GM21723 (cell line): Measurements from ENCODE around the gene KIF26B.
"Not testable (repeated sequence)": the region's sequence is repeated elsewhere in the genome, so short reads cannot be mapped to it uniquely, and the experiment has no call there.

Experiments used
- ATAC-seq: cut with Tn5 transposase; IDR thresholded peaks from one replicate; pipeline ENCODE4 v1.9.1; 2021; ENCODE audit warnings: mild to moderate bottlenecking, moderate library complexity; ENCODE audit not compliant: unreplicated experiment

KIF26B gene

GRCh38 chr1:245707941-245708340, 553.2 kb downstream of the KIF26B start:
- ATAC-seq, result no peak

- no peak for ATAC-seq
Measured at GRCh38 chr1:245710961-245711903, 556.4 kb downstream of the KIF26B start.

DNA sequence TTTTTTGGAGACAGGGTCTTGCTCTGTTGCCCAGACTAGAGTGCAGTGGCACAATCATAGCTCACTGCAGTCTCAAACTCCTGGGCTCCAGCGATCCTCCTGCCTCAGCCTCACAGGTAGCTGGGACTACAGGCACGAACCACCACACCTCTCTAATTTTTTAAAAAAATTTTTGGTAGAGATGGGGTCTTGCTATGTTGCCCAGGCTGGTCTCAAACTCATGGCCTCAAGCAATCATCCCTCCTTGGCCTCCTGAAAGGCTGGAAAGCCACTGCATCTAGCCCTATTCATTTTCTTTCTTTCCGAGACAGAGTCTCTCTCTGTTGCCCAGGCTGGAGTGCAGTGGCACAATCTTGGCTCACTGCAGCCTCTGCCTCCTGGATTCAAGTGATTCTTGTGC, 559.2 kb downstream of the KIF26B start:
- not testable (repeated sequence) for ATAC-seq

- no peak for ATAC-seq
Measured at GRCh38 chr1:245715291-245715701, 560.5 kb downstream of the KIF26B start.

DNA sequence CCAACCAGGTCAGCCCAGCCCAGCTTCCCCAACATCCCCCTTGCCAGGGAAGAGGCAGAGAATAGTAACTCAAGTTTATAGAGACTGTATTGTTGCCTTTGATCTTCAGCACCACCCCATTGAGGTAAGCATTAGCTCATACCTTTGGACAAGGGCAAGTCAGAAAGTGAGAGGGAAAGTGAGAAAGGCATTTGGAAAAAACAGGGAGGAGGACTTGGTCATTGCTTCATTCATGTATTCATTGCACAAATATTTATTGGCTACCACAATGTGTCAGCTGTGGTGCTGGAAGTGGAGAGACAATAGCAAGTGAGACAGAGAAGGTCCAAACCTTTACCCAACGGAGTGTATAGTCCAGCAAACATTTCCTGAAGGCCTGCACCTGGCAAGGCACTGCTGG, 561.2 kb downstream of the KIF26B start:
- ATAC-seq, result no peak

- no peak for ATAC-seq
Measured at GRCh38 chr1:245716561-245716960, 561.8 kb downstream of the KIF26B start.

- no peak for ATAC-seq
Measured at GRCh38 chr1:245717611-245718010, 562.8 kb downstream of the KIF26B start.

GRCh38 chr1:245718123-245718522, 563.3 kb downstream of the KIF26B start:
- ATAC-seq, result no peak

GRCh38 chr1:245718951-245719350, 564.2 kb downstream of the KIF26B start:
- ATAC-seq, result no peak

- ATAC-seq, result no peak
Measured at GRCh38 chr1:245721488-245721887, 566.7 kb downstream of the KIF26B start.

DNA sequence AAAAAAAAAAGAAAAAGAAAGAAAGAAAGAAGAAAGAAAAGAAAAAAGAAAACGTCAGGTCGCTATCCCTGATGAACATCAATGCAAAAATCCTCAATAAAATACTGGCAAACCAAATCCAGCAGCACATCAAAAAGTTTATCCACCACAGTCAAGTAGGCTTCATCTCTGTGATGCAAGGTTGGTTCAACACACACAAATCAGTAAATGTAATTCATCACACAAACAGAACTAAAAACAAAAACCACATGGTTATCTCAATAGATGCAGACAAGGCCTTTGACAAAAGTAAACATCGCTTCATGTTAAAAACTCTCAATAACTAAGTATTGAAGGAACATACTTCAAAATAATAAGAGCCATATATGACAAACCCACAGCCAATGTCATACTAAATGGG, 573.2 kb downstream of the KIF26B start:
- ATAC-seq, result not testable (repeated sequence)

DNA sequence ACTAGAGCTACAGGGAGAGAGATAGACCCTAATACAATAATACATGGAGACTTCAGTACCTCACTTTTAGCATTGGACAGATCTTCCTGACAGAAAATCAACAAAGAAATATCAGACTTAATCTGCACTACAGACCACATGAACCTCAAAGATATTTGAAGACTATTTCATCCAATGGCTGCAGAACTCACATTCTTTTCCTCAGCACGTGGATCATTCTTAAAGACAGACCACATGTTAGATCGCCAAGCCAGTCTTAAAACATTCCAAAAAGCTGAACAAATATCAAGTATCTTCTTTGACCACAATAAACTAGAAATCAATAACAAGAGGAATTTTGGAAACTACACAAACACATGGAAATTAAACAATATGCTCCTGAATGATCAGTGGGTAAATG, 576.0 kb downstream of the KIF26B start:
- ATAC-seq, result no peak

DNA sequence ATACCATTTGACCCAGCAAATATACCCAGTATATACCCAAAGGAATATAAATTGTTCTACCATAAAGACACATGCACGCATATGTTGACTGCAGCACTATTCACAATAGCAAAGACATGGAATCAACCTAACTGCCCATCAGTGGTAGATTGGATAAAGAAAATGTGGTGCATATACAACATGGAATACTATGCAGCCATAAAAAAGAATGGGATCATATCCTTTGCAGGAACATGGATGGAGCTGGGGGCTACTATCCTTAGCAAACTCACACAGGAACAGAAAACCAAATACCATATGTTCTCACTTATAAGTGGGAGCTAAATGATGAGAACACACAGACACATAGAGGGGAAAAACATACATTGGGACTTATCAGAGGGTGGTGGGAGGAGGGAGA, 585.6 kb downstream of the KIF26B start:
- not testable (repeated sequence) for ATAC-seq

- ATAC-seq, result no peak
Measured at GRCh38 chr1:245742896-245743295, 588.1 kb downstream of the KIF26B start.

- ATAC-seq, result no peak
Measured at GRCh38 chr1:245748240-245748639, 593.5 kb downstream of the KIF26B start.

DNA sequence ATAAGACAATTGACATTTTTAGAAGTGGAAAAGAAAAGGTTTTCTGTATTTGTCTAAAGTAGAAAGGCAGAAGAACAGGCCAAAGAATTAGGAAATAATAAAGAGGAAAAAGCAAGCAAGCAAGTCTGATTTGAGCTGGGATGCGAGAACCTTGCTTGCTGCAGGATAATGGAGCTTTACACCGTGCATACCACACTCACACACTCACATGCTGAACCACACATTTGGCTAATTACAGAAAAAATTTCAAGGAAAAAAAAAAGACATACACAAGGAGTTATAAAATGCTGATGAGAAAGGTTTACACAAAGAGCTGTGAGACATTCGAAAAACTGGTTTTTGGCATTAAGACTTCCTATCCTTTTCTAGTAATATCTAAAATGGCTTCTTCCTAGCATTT, 593.9 kb downstream of the KIF26B start:
- no peak for ATAC-seq

DNA sequence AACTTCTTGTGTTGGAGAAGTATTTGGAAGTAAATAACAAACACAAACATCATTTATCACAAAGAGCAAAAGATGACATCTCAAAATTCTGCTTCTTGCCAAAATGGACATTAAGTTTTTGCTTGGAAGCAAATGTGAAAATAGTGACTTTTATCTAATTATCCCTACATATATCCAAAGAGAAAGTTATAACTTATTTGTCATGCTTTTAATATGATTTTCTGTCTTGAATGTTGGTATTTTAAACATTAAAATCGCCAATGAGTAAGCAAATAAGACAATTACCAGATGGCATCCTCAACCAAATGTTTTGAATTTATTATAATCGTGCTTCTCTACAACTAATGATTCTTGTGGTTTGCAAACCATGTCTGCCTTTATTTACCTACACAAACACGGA, 594.3 kb downstream of the KIF26B start:
- no peak for ATAC-seq

- no peak for ATAC-seq
Measured at GRCh38 chr1:245750261-245750660, 595.5 kb downstream of the KIF26B start.

- ATAC-seq, result no peak
Measured at GRCh38 chr1:245751116-245751515, 596.3 kb downstream of the KIF26B start.

DNA sequence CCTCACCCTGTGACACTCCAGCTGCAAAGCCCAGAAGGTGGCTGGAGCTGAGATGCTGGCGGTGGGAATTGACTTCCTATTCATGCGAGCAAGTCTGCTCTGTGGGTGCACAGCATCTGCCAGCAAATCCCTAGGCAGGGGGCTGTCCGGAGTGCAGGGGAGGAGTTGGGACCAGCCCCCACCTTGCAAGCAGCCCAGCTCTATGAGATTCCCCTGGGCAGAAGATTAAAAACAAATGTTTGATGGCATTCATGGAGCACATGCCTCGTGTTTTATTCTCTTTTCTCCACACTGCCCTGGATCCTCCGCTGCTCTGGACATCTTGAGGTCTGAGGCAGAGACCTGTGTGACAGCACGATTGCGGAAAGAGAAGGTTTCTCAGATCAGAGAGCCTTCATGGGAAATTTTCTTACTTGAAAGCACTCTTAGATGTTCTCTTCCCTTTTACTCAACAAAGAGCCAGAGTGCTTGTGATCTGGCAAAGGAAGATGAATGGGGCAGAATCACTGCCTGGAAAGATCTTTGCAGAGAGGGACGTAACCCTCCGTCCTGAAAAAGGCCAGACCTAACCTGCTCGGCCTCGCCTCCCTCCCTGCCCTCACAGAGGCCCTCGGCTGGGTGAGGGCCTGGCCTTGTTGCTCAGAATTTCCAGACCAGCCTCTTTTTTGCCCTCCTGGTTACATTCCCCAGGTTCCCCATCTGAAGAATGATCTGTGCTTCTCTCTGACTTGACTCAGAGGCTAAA, 597.1 kb downstream of the KIF26B start:
- ATAC-seq, result no peak

DNA sequence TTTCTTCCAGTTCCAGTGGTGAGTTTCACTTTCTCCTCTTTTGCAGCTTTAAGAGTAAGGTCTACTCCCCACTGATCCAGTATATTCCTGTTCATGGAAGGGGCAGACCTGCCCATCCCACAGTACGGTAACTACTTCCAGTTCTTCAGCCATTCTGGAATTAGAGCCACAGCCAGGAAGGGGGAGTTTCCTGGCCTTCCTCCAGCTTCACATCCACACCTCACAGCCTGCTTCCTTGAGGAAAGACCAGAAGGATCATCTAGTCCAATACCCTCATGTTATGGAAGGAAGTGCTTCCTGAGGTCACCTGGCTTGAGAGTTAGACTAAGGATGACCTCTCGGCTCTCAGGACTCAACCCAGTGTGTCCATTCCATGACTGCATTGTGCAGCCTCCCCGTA, 597.8 kb downstream of the KIF26B start:
- ATAC-seq, result no peak

DNA sequence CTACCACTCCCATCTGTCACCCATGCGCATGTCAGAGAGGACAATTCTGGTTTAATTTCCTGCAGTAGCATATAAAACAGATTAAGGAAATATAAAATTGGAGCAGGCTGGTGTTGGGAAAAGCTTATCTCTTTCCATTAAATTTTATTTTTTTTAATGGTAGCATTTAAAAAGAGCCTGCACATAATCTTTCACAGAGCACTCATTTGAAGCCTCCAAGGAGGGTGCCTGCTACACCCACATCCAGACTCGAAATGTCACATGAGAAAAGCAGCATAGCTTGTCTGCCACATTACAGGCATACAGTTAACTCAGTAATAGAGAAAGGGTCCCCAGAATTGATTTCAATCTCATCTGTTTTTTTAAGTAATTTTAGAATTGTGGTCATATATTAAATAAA, 599.0 kb downstream of the KIF26B start:
- ATAC-seq, result no peak
